Measurements from ENCODE around the gene MRPL27. TPM values are rescaled to one million over a fixed set of nuclear protein-coding genes. Genes with fewer than 3 reads are reported as not detected.
"Not testable (repeated sequence)": the region's sequence is repeated elsewhere in the genome, so short reads cannot be mapped to it uniquely, and the experiment has no call there.

The MRPL27 gene
- total RNA-seq, 4 donors from 2014 or later: 33.6 to 58.8 (median 48.1) TPM

DNA sequence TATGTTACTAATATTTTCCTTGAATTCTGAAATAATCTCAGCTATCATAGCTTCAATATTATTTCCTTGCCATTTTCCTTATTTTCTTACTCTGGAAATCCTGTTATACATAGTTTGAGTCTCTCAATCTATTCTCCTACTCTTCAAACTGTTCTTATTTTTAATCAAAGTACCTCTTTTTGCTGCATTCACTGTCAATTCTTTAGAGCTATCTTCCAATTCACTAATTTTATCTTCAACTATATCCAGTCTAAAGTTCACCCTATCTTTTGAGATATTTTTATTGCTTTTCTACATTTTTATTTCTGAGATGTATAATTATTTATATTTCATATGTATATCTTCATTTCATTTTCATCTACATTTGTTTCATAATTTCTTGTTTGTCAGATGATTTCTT lies 34.3 kb downstream of the MRPL27 start:
- no peak for DNase-seq (ENCODE audit: extremely low spot score)
- Histone ChIP-seq H3K4me1 (no peaks in the 10 kb centered on the region), H3K27ac (replicated peaks in 1 of 4) (no peak overlapping the region), H3K36me3 (no peaks in the 10 kb centered on the region), H3K4me3 (no peak overlapping the region), H3K27me3 (no peaks in the 10 kb centered on the region), H3K9me3 (peaks cover 0 to 8% (median 0%) of the 10 kb centered on the region in 4 donors)
- intact Hi-C loops (cut with DNase I): no loop called here
- no peak for TF ChIP-seq POLR2AphosphoS5 (IDR thresholded peaks at IDR 0.05)
- TF ChIP-seq EP300 (IDR thresholded peaks at IDR 0.05): no peak
- TF ChIP-seq, protein P1, sequence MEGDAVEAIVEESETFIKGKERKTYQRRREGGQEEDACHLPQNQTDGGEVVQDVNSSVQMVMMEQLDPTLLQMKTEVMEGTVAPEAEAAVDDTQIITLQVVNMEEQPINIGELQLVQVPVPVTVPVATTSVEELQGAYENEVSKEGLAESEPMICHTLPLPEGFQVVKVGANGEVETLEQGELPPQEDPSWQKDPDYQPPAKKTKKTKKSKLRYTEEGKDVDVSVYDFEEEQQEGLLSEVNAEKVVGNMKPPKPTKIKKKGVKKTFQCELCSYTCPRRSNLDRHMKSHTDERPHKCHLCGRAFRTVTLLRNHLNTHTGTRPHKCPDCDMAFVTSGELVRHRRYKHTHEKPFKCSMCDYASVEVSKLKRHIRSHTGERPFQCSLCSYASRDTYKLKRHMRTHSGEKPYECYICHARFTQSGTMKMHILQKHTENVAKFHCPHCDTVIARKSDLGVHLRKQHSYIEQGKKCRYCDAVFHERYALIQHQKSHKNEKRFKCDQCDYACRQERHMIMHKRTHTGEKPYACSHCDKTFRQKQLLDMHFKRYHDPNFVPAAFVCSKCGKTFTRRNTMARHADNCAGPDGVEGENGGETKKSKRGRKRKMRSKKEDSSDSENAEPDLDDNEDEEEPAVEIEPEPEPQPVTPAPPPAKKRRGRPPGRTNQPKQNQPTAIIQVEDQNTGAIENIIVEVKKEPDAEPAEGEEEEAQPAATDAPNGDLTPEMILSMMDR (IDR thresholded peaks at IDR 0.05): no peak
- TF ChIP-seq POLR2A (IDR thresholded peaks at IDR 0.05; ENCODE audit: low read depth): no peak

DNA sequence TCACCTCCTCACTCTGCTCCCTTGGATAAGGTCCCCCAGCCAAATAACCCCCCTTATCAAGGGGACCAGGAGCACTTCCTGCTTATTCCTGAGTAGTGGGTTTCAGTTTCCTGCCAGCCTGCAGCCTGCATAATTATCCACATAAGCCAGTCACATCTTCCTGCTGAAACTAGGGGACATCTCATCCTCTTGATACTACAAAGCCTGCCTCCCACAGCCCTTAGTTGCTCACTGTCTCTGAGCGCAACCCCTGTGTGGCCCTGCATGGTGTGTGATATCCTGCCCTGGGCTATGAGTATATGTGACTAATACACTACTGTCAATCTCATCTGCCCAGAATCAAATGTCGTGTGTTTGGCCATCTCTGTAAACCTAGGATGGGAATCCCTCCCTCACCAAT lies 35.0 kb downstream of the MRPL27 start:
- TF ChIP-seq EP300 (IDR thresholded peaks at IDR 0.05) (no peak), POLR2AphosphoS5 (IDR thresholded peaks at IDR 0.05) (no peak), POLR2A (IDR thresholded peaks at IDR 0.05; ENCODE audit: low read depth) (no peak)
- TF ChIP-seq, protein P1 (IDR thresholded peaks at IDR 0.05): no peak
- Histone ChIP-seq H3K9me3 (peaks cover 0 to 8% (median 0%) of the 10 kb centered on the region in 4 donors), H3K27ac (replicated peaks in 1 of 4) (no peak overlapping the region), H3K27me3 (peaks cover 0 to 5% (median 0%) of the 10 kb centered on the region in 4 donors), H3K36me3 (no peaks in the 10 kb centered on the region), H3K4me3 (no peak overlapping the region), H3K4me1 (no peaks in the 10 kb centered on the region)
- intact Hi-C loops (cut with DNase I): no loop called here
- 97% methylated on average over 2 of the region's 2 CpGs for WGBS
- DNase-seq (ENCODE audit: extremely low spot score): no peak

DNA sequence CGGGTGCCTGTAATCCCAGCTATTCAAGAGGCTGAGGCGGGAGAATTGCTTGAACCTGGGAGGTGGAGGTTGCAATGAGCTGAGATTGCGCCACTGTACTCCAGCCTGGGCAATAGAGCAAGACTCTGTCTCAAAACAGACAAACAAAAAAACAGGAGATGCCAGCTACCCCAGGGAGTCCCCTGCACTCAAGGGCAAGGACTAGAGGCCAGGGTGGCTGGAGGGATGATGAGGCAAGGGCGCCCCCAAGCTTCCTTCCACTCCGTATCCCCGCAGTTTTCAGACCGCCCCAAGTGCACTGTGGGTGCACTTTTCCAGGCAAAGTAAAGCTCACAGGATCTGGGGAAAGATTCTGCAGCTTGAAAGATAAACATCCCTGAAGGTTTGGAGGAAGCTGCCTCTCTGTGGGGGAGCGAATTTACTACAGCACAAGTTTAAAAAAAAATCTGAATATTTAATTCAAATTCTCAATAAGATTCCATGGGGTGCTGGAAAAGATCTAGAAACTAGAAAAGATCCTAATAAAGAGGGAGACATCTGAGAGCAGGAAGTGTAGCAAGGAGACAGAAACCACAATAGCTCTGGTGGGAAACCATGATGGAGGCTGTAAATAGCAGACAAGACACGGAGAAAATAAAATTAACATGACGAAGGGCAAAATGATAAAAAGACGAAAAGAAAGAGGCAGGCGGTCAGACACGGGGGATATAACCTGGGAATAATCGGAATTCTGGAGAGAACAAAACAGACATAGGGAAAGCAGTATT lies 39.5 kb downstream of the MRPL27 start:
- WGBS: 55% methylated on average over 14 of the region's 14 CpGs
- H3K36me3 ChIP-seq; H3K4me1 ChIP-seq; H3K4me3 ChIP-seq; intact Hi-C loops (cut with DNase I); H3K9me3 ChIP-seq; DNase-seq (ENCODE audit: extremely low spot score); H3K27ac ChIP-seq (replicated peaks in 1 of 4): not testable (repeated sequence)
- peaks cover 0 to 16% (median 0%) of the 10 kb centered on the region in 4 donors for H3K27me3 ChIP-seq

DNA sequence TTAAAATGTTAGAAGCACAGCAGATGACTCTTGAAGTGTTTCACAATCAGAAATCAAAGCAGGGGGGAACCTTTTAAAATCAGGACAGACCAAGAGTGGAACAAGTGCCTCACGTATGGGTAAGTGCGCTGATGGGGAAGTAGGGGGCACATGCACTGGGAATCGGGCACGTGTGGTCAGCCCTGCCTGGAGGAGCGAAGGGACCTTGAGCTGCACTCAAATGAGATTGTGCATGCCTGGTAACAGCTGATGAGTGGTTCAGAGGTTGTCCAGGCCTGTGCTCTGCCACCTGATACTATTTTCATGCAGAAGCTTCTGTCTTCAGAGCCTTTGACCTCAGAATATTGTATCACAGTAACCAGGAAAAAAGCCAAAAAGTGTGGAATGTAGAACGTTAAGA lies 40.8 kb downstream of the MRPL27 start:
- H3K9me3 ChIP-seq: no peaks in the 10 kb centered on the region
- TF ChIP-seq EP300 (IDR thresholded peaks at IDR 0.05): no peak
- TF ChIP-seq, protein P1 (IDR thresholded peaks at IDR 0.05): no peak
- no peak for TF ChIP-seq POLR2A (IDR thresholded peaks at IDR 0.05; ENCODE audit: low read depth)
- TF ChIP-seq POLR2AphosphoS5 (IDR thresholded peaks at IDR 0.05): no peak
- intact Hi-C loops (cut with DNase I): no loop called here
- no peak overlapping the region for H3K27ac ChIP-seq (replicated peaks in 1 of 4)
- no peaks in the 10 kb centered on the region for H3K4me1 ChIP-seq
- H3K27me3 ChIP-seq: peaks cover 0 to 16% (median 0%) of the 10 kb centered on the region in 4 donors
- no peaks in the 10 kb centered on the region for H3K36me3 ChIP-seq
- no peak for DNase-seq (ENCODE audit: extremely low spot score)
- 70% methylated on average over 6 of the region's 6 CpGs for WGBS
- H3K4me3 ChIP-seq: no peak overlapping the region

DNA sequence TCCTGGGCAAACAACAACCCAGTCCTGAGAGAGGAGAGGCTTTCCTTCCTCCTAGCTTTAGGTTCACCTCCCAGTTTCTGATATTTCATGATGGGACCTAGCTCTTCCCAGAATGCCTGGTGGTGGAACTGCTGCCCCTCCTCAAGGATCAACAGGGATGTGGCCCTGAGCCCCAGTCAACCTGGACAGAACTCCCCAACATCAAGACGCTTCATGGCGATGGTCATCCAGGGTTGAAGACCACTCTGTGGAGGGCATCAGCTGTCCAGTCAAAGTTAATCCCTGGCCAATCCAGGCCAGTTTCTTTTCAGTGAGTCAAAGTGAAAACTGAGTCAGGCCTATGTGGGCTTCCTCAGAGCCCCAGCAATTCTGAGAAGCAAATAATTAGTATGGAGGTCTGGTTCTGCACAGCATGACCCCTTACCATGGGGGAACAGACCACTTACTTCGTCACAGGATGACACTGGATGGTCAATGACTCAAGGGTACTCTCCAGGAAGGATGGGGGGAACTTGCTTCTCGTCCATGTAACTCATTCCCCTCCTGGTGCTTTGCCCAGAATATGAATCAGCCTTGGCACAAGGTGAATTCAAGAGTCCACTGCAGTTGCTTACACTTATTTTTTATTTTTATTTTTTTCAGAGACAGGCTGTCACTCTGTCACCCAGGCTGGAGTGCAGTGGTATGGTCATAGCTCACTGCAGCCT lies 41.7 kb downstream of the MRPL27 start:
- Histone ChIP-seq H3K27me3 (peaks cover 0 to 16% (median 0%) of the 10 kb centered on the region in 4 donors), H3K36me3 (no peaks in the 10 kb centered on the region), H3K4me3 (no peak overlapping the region), H3K4me1 (no peaks in the 10 kb centered on the region), H3K9me3 (no peaks in the 10 kb centered on the region), H3K27ac (replicated peaks in 1 of 4) (no peak overlapping the region)
- 73% methylated on average over 4 of the region's 4 CpGs for WGBS
- DNase-seq (ENCODE audit: extremely low spot score): no peak
- intact Hi-C loops (cut with DNase I): no loop called here
- TF ChIP-seq, protein P1 (IDR thresholded peaks at IDR 0.05): no peak
- TF ChIP-seq POLR2A (IDR thresholded peaks at IDR 0.05; ENCODE audit: low read depth) (no peak), EP300 (IDR thresholded peaks at IDR 0.05) (no peak), POLR2AphosphoS5 (IDR thresholded peaks at IDR 0.05) (no peak)

Measured in esophagus muscularis mucosa (tissue), 4 donors.